Activated CD4-positive, alpha-beta T cell treated with anti-CD3 and anti-CD28 coated beads, Interleukin-2, Interleukin-6, amounts not matched to agents 100 ng/mL and 50 ng/mL, durations not matched to agents 16 hours and 8 hours (primary cell): ENCODE data around the gene MPV17L2.

ENCODE experiments used
- DNase-seq: peaks from one replicate; pipeline ENCODE4 v3.0.0-alpha.2; 2020

Gene MPV17L2

DNA sequence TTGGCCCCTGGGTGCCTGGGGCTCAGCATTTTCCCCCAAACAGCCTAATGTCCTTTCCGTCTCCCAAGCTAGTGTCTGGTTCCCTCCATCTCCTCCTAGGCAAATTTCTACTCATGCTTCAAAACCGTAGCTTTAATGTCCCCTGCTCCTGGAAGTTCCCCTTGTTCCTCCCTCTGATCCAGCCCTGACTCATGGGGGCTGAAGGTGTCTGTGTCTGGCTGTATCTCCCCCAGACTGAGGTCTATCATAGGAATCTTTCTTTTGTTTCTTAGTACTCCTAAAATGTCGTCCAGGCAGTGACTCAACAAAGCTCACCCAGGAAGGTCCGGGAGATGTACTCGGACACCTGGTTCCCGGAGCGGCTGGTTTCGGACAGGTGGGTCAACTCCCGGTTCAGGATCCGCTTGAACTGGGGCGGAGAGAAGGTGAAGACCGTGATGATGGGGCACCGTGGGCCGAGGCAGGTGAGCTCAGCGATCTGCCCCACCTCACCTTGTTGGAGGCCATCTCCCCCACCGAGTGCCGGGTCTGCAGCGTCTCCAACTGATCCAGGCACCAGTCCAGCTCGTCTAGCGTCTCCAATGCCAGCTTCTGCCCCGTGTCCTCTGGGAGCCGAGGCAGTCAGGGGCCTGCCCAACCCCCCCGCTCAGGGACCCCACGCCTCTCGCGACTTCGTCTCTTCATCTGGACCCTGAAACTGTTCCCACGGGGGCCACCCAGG, 27.1 kb downstream of the MPV17L2 start:
- no peak for DNase-seq

DNA sequence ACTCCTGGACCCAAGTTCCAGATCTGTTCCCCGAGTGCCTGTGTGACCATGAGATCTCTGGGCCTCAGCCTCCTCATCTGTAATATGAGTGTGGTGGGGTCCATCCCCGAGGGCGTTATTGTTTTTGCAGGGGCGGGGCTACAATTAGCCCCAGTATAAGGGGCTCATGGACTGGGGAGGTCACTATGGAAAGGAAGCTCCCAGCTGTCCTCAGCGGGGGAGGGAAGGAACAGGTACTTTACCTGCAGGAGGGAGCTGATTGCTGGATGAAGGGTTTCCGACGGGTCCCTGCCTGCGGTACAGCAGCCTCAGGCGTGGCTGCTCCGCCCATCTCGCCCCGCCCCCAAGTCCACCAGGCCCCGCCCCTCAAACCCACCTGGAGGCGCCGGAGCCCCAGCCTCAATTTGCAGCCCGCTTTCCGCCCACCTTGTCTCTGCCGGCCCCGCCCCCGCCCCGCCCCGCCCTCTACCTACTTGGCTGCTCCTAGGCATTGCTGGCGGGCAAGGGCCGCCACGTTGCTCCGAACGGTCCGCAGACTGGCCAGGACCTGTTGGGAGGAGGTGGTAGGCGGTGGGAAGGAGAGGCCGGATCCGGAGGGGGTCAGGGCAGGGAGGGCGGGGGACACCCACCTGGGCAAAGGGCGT, 27.7 kb downstream of the MPV17L2 start:
- DNase-seq, result no peak

DNA sequence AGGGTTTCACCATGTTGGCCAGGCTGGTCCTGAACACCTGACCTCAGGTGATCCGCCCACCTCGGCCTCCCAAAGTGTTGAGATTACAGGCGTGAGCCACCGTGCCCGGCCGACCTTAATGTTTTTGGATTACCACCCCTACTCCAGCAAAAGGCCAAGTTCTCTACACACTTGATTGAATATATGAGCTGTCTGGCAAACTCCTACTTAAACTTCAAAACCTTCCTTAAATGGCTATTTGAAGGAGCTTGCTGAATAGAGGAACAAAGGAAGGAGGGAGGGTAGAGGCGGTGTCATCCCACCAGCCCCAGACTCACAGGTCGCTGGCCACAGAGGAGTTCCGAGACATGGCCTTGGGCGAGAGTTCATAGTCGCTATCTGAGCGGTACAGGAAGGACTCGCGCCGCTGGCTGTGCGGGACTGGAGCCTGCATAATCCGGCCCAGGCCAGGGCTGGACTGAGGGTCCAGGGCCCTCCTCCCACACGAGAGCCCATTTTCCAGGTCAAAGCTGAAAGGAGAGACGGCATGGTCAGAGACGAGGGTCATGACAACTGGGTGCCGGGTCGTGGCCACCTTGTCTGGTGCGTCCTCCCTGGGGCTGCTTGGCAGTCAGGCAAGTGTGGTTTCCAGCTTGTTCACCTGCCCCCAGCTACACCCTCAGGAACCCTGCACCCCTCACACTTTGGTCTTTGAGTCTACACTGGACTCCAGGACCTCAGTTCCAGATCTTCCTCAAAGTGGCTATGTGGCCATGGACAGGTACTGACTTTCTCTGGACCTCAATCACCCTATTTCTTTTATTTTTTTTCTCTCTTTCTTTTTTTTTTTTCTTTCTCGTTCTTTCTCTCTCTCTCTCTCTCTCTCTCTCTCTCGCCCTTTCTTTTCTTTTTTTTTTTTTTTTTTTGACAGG, 29.1 kb downstream of the MPV17L2 start:
- DNase-seq, result no peak

DNA sequence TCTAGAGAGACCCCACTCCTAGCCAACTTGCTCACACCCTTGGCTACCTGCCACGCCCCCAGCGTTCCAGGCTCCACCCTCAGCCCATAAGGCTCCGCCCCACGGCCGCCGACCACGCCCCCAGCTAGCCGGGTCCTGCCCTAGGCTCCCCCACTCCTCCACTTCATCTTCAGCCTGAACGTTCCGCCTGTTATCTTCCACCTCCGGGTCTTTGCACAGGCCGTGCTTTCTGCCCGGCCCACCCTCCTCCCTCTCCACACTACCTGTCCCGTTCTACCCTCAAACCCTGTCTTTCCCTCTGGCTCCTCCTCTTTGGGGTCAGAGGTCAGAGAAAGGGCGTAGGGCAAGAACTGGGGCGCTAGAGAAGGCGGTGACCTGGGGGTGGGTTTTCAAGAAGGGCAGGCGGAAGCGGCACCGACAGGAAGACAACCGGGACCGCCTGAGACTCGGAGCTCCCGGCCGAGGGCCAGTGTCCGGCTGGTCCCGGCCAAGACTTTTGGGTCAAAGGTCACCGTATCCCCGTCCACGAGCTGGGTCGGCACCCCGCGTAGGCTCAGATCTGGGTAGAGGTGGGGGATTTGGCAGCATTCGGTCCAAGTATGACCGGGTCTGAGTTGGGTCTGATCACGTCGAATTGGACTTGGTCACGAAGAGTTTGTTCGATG, 31.0 kb downstream of the MPV17L2 start:
- DNase-seq, result peak; percentile 48

DNA sequence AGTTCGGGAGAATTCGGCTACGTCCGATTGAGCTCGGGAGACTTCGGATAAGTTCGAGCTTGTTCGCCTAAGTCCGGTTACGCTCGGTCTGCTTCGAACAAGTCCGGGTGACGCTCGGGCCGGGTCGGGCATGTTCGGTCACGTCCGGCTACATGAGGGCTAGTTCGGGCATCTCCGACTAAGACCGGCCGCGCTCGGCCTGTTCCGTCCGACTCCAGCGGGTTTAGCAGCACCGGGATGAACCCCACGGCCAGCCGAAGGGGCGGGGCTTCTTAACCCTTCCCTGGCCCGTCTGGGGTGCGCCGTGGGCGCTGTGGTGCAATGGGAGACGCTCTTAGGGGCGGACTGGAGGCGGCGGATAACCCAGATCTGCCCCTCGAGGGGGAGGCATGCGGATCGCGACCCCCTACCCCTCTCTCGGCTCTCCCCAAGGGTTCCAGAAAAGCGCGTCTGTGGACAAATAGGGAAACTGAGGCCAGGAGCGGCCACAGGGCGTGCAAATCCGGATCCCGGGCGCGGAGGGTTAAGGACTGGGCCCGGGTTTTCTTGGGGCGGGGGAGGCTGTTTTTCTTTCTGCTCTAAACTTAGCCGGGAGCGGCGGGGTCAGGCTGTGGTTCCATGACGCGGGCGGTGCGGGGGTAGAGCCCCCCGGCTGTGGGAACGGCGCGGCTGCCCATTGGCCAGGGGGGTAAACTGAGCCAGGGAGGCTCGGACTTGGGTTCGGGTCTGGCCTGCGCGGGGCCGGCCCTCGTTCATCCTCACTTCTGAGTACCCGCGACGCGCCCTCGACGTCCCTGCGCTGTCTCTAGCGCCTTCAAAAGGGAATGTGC, 31.7 kb downstream of the MPV17L2 start:
- peak; percentile 97 for DNase-seq

DNA sequence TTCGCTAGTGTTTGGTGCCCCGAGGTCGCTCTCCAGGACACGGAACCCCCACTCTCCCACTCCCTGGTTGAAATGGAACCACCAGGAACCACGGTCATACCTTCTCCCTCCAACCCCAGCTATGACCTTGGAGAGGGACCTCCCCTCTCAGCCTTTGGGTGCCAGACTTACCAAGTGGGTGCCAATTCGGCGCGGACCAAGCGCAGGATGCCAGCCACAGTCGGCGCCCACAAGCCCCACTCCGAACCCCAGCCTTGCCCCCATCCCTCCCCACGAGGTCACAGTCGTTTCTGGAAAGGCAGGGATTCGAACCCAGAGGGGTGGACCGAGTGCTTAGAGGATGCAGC, 32.3 kb downstream of the MPV17L2 start:
- no peak for DNase-seq

DNA sequence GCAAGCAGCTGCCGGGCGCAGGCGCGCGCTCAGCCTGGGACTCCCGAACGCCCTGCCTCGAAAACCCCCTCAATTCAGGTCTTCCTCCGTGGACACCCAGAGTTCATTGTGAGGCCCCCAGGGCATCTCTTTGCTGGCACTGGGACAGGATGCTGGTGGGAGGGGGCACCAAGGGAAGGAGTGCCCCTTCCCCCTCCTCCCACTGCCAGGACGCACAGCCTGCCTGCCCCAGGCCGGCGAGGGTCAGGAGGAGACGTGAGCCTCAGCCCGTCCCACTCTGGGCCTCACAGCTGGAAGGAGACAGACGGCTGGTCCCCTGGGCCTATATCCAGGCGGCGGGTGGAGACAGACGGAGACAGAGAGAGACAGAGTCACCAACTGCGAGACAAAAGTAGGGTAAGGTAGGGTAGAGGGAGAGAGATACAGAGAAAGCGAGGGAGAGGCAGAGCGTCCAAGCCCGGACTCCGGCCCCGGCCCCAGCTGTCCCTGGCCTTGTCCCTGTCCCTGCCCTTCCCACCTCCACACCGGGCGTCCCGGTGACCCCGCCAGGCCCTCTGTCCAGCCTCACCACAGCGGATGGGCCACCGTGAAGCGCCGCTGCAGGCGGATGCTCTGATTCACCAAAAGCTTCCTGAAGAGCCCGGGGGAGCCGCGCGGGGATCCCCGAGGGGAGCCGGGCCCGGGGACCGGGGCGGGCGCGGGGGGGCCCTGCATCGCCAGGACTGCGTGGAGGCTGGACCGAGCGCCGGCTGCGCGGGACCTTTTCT, 32.9 kb downstream of the MPV17L2 start, which contains the start of gene PDE4C:
Gene PDE4C, minus strand, starts transcription at position 737 of the 767 bp plus-strand sequence. Its CDS starts 23 bp downstream, at position 714.
- no peak for DNase-seq

DNA sequence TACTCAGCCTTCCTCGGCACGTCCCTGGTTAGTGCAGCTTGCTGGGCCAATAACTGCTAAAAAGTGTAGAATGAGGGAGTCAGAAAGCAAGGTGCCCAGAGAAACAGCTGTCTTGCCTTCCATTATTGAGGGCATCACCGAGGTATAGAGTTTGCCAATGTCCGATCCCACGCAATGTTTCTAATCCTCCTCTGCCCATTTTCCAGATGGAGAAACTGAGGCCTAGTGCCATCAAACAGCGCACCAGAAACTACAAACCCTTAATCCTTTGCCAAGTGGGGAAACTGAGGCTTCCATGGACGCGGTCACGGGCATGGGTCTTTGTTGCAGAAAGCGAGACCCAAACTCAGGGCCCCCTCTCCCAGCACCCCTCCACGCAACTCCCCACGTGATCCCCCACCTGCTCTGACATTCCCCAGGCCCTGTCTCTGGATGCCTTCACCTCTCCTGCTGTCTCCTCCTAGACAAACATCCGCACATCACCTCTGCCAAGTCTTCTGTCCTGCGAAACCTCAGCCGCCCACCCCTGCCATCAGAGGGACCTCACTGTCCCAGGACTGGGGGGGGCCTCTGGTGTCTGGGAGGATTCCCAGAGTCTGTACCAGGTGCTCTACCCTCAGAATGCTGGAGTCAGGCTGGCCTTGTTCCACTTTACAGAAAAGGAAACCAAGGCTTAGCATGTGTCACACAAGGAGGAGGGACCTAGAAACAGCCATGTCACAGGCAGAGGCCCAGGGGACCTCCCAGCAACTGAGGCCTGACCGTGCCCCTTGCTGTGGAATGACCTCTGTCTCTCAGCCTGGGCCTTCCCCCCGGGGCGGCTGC, 34.1 kb downstream of the MPV17L2 start:
- no peak for DNase-seq

DNA sequence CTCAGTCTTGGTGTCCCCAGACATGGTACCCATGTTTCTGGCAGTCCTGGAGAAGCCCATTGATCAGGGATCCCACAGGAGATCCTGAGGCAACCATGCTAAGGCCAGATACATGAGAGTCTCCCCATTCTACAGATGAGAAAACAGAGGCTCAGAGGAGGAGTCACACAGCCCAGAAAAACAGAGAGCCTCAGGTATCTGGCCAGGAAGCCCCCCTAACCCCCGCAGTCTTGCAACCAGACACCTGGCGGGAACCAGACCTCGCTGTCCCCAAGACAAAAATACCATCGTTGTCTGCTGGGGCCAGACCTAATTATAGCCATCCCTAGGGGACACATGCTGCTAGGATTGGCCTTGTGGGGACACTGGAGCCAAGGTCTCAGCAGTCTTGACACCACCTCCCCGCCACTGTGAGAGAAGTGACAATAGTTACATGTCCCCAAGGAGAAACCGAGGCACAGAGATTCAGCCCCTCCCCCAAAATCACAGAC, 34.8 kb downstream of the MPV17L2 start:
- no peak for DNase-seq

DNA sequence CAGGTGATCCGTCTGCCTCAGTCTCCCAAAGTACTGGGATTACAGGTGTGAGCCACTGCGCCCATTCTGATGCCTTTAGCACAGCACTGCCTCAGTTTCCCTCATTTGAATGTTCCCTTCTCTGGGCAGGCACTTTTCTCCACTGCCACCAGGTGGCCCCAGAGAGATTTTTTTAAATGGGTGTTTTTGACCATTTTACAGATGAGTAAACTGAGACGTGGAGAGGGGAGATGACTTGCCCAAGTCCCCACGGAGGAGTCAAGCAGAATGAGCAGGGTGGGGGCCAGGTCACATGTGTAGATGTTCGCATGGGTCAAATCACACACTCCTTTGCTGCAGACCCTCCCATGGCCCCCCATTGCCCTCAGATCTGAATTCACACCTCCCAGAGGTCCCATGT, 36.5 kb downstream of the MPV17L2 start:
- DNase-seq, result peak; percentile 30

DNA sequence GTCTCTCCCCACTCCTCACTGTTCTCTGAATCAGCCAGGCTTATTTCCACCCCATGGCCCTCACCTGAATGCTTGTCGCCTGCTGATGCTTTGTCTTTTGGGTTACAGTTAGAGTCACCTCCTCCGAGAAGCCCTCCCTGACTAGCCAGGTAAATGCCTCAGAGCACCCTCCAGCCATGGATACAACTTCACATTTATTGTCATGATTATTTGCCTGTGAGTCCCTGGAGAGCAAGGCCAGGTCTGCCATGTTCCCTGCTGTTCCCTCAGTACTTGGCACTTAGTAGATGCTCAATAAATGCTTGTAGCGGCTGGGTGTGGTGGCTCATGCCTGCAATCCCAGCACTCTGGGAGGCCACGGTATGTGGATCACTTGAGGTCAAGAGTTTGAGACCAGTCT, 36.9 kb downstream of the MPV17L2 start:
- no peak for DNase-seq

DNA sequence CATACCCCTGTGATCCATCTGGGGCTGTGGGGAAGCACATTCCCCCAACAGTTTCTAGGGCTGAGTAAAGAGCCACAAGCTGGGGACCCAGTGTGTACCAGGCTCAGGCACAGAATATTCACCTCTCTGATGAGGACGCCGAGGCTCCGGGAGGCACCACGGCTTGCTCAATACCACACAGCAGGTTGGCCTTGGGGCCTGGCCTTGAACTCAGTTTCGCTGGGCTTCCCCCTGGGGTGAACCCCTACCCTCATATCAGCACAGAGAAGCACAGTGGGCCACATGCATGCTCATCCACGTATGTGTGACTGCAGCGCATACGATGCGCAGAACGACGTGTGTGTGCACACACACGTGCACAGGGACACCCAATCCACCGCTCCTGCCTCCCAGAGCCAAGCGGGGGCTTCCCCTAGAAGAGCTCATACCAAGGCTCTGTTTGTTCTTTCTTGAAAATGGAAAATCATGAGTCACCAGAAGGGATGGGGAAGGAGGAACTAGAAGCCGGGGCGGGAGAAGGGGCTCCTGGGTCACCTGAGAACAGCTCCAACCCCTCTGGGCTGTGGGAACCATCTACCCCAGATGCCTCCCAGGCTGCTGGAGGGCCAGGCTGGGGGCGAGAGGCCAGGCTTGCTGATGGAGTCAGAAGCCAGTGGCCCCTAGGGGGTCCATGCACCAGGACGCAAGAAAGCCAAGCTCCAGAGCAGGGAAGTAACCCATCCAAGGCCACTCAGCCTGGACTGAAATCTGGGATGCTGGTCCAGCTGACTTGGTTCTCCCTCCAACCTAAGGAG, 38.1 kb downstream of the MPV17L2 start:
- DNase-seq, result no peak

DNA sequence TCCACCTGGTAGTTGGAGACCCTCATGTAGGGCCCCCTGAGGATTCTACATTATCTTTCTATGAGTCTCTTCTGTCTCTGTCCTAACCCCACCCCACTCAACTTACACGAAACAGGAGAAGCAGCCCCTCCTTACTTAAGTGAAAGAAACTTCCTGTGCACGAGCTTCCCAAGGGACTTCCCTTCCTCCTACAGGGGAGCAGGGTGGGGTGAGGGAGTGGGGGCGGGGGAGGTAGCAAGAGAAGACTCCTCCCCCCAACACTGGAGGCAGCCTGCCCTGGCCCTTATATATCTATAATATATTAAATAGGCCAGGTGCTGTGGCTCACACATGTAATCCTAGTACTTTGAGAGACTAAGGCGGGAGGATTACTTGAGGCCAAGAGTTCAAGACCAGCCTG, 38.8 kb downstream of the MPV17L2 start:
- no peak for DNase-seq

DNA sequence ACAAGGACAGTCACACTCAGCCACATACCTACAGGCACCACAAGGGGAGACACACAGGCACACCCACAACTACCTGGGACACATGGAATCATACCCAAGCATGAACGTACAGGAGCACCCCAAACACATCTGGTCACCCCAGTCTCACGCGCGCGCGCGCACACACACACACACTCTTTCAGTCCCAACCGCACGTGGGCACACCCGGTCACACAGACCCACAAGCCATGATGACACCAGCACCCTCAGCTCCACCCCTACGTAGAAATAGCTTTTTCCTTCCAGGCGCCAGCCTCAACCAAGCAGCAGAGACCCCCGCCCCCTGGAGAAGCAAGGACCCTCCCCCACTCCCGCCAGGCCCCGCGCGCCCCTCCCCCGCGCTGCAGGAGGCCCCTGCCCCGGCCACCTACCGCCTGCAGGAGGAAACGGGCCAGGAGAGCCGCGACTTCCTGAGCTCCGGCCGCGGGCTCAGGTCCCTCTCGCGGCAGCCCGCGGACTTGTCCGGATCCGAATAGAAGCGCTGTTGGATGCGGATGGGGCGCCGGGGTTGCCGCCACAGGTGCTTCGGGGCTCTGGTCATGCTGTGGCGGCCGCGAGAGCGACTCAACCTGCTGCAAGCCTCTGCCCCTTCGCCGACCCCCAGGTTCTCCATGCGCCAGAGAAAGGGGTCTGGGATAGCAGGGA, 39.7 kb downstream of the MPV17L2 start:
- no peak for DNase-seq

DNA sequence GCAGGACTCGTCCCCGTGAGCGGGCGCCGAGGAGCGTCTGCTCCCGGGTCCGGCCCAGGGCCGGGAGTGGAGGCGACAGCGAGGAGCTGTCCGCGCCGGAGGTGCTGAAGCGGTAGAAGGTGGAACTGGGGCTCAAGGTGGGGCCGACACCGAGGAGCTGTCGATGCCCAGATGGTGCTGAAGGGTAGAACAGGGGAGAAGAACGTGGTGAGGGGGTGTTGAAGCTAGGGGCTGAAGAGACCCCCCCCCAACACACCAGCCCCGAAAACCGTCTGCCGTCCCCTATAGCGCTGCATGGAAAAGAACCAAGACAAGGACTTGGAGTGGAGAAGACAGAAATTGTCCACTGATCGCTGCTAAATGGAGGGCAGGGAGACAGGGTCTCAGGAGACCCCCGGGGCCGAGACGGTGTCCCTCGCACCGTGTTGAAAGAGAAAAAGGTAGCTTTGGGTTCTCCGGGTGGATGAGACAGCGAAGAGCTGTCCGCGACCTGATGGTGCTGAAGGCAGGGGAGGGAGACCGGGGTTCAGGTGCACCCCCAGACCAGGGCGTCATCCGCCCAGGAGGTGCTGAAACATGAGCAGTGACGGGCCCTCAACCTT, 40.3 kb downstream of the MPV17L2 start:
- DNase-seq, result peak; percentile 43

DNA sequence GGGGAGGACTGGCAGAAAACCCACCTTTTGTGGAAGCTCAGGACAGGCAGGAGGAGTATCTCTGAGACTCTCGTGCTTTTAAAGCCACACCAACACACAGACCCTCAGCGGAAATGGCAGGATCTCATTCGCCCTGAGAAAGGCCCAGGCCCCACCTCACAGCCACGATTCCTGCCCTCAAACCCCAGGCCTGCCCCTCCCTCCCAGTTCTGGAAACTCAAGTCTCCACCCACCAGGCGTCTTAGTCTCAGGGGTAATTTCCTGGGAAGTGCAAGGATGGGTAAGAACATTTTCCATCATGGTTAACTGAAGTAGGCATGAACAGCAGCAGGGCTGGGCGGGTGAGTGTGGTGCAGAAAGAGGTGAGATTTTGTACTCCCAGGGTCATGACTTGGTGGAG, 41.2 kb downstream of the MPV17L2 start:
- DNase-seq, result no peak

DNA sequence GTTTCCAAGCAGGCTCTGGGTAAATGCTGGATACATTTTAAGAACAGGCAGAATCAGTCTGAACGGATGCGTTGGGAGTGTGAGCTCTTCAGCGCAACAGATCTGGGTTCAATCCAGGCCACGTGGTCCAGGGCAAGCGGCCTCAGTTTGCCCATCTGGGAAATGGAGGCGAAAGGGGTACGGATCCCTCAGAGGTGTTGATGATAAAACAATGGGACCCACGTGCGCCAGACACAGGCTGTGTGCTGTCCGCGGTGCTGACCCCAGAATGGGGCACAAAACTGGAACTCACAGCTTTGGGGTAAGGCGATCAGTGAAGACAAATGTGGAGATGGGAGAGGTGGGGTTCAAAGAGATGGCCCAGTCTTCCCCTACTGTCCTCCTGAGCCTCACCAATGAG, 46.3 kb downstream of the MPV17L2 start:
- no peak for DNase-seq

DNA sequence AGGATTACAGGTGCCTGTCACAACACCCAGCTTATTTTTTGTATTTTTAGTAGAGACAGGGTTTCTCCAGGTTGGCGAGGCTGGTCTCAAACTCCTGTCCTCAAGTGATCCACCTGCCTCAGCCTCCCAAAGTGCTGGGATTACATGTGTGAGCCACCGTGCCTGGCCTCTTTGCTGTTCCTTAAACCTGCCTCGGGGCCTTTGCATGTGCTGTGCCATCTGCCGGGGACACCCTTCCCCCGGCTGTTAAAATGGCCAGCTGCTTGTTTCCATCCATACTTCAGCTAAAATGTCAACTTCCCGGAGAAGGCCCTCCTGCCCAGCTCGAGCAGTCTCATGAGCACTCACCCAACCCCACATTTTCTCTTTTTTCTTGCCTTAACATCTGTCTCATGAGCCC, 52.3 kb downstream of the MPV17L2 start:
- DNase-seq, result no peak
